Measurements from ENCODE around the gene PRRT1B.
"Not testable (repeated sequence)": the region's sequence is repeated elsewhere in the genome, so short reads cannot be mapped to it uniquely, and the experiment has no call there.

Gene PRRT1B
- long read RNA-seq, donor 1, result 0 reads
- long read RNA-seq, donor 2, result 0 reads
- long read RNA-seq, donor 3, result 0 reads
- long read RNA-seq, donor 4, result 0 reads
- long read RNA-seq, donor 5, result 0 reads
- long read RNA-seq, donor 6, result 0 reads
- long read RNA-seq, donor 7, result 0 reads
- long read RNA-seq, donor 8, result 0 reads

- peak; percentile 79 for DNase-seq
Observed at GRCh38 chr9:131545003-131545785, at the start of gene PRRT1B. PRRT1B (plus strand) TSS chr9:131545523; CDS start chr9:131545616, 93 bp downstream.

GRCh38 chr9:131495785-131496184 is 49.5 kb upstream of the PRRT1B start:
- DNase-seq, result no peak

GRCh38 chr9:131496844-131497405 is 48.4 kb upstream of the PRRT1B start:
- DNase-seq, result no peak

GRCh38 chr9:131499254-131499767 is 46.0 kb upstream of the PRRT1B start:
- no peak for DNase-seq

GRCh38 chr9:131500377-131500776 is 44.9 kb upstream of the PRRT1B start:
- no peak for DNase-seq

GRCh38 chr9:131500939-131501541 is 44.3 kb upstream of the PRRT1B start:
- DNase-seq, result no peak

GRCh38 chr9:131502781-131503625 is 42.3 kb upstream of the PRRT1B start, which contains the start of gene POMT1:
POMT1 (plus strand) TSS chr9:131502918; CDS start chr9:131504219, 1,301 bp downstream.
- peak; percentile 97 for DNase-seq

- DNase-seq, result no peak
Observed at GRCh38 chr9:131503626-131504465, 41.5 kb upstream of the PRRT1B start.

GRCh38 chr9:131505012-131505411 is 40.3 kb upstream of the PRRT1B start:
- no peak for DNase-seq

- DNase-seq, result no peak
Observed at GRCh38 chr9:131511416-131511815, 33.9 kb upstream of the PRRT1B start.

- no peak for DNase-seq
Observed at GRCh38 chr9:131511880-131512279, 33.4 kb upstream of the PRRT1B start.

GRCh38 chr9:131513177-131513576 is 32.1 kb upstream of the PRRT1B start:
- DNase-seq, result no peak

- not testable (repeated sequence) for DNase-seq
Observed at GRCh38 chr9:131515559-131516031, 29.7 kb upstream of the PRRT1B start.

GRCh38 chr9:131516100-131516499 is 29.2 kb upstream of the PRRT1B start:
- no peak for DNase-seq

GRCh38 chr9:131516930-131517329 is 28.4 kb upstream of the PRRT1B start:
- no peak for DNase-seq

GRCh38 chr9:131517761-131518190 is 27.5 kb upstream of the PRRT1B start:
- no peak for DNase-seq

- no peak for DNase-seq
Observed at GRCh38 chr9:131518553-131518952, 26.8 kb upstream of the PRRT1B start.

GRCh38 chr9:131520503-131520902 is 24.8 kb upstream of the PRRT1B start:
- no peak for DNase-seq

- no peak for DNase-seq
Observed at GRCh38 chr9:131521203-131521602, 24.1 kb upstream of the PRRT1B start.

GRCh38 chr9:131521822-131522221 is 23.5 kb upstream of the PRRT1B start:
- DNase-seq, result no peak

Measured in right kidney (tissue), 9 donors.